H1 (cell line): Measurements from ENCODE around the gene VPS72. TPM values are rescaled to one million over a fixed set of nuclear protein-coding genes. Genes with fewer than 3 reads are reported as not detected.

Source experiments
- CTCF ChIP-seq, 3 experiments: IDR thresholded peaks; 1 replicate in 2 of 3; 2 replicates in 1 of 3; pipeline versions ENCODE4 v1.5.1 to v1.6.1; 2011; ENCODE audit warnings: low read length in 3 of 3, mild to moderate bottlenecking in 3 of 3, inconsistent platforms in 2 of 3, low read depth in 1 of 3, moderate library complexity in 1 of 3; ENCODE audit not compliant: insufficient read depth in 1 of 3; ENCODE audit errors: control extremely low read depth in 1 of 3
- RAD21 ChIP-seq, 2 experiments: IDR thresholded peaks in 1 of 2; conservative IDR thresholded peaks in 1 of 2; 2 replicates each; pipeline ENCODE4 v1.6.1; 2011; ENCODE audit warnings: low read depth in 2 of 2, low read length in 2 of 2, improper control_type of control experiment in 1 of 2, inconsistent platforms in 1 of 2, mild to moderate bottlenecking in 1 of 2, moderate library complexity in 1 of 2
- polyA plus RNA-seq, 7 experiments: library from polyadenylated mRNA; depleted of rRNA in 3 of 7; stranded (reverse) in 5 of 7; unstranded in 2 of 7; fragments of >200 nt in 5 of 7; fragments of 200-250 nt in 2 of 7; gene quantifications; 1 replicate in 5 of 7; 2 replicates in 1 of 7; 4 replicates in 1 of 7; pipeline versions ENCODE4 v1.2.1 to v1.2.3, GENCODE V29; 2011 to 2013; ENCODE audit warnings: missing spikeins in 2 of 7, mixed read lengths in 2 of 7
- total RNA-seq: library from RNA; stranded (reverse); fragmentation: NEBNext Ultra II Directional; extraction: Animal tissue kit (Norgen Biotek cat#: 25700); gene quantifications from 2 replicates; pipeline ENCODE4 v1.2.1, GENCODE V29; 2021

VPS72 gene
- total and polyA plus RNA-seq, 2 of the 8 experiments (the other 6 are each of a cell fraction or from before 2014, with no cell fraction given) = 86.6 to 121 TPM

DNA sequence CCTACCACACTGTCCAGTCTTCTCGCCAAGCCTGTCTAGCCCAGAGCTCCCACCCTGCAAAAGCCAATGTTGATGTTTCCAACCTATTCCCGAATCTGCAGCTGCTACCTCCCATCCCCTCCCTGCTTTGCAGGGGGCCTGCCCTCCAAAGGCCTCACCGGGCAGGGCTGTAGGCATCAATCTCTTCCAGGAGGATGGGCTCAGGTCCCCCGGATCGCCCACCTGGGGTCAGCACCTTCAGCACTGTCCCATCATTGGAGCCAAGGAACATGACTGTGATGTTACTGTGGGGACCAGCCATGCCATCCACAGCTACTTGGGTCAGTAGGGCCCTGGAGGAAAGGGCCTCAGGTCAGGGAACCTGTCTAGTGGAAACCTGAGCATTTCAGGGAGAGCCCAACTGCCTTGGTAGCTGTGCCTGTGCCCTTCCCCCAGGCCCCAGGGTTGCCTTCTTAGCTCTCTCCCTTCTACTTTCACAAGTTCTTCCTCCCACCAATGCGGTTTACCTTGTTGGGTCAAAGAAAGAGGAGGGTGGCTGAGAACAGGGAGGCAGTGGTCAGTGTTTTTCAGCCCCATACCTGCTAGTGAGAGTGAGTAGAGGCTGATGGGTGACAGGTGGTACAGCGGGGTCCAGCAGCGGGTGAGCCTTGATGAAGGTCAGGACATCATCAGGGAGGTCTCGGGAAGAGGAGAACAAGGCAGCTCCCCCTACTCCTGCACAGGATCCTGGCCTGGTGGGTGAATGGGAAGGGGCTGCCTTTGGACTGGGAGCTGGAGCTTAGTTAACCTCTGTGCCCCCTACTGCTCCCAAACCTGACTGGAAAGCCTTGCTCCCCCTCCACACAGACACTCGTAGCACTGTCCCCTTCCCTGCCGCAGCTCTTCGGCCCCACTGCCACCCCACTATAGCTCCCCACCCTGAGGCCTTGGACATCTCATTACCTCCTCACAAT lies 54.3 kb downstream of the VPS72 start (continued):
- peak; percentile 20 to 41 (median 38) for TF ChIP-seq CTCF (IDR thresholded peaks at IDR 0.05; ENCODE audit: control extremely low read depth in 1 of 3, insufficient read depth in 1 of 3, low read depth in 1 of 3, low read length in 3 of 3)
- TF ChIP-seq RAD21 (IDR thresholded peaks at IDR 0.05 in 1 of 2, conservative IDR thresholded peaks at IDR 0.05 in 1 of 2; ENCODE audit: low read depth in 2 of 2, low read length in 2 of 2) = peak in 1 of 2 experiments; percentile 20; a peak in 1 of 4 replicates
